Measurements from ENCODE around the gene PMPCA. TPM values are rescaled to one million over a fixed set of nuclear protein-coding genes. Genes with fewer than 3 reads are reported as not detected.

PMPCA gene
- total and polyA plus RNA-seq, 2 experiments from 2014 or later, result 61.3 to 88.2 TPM

DNA sequence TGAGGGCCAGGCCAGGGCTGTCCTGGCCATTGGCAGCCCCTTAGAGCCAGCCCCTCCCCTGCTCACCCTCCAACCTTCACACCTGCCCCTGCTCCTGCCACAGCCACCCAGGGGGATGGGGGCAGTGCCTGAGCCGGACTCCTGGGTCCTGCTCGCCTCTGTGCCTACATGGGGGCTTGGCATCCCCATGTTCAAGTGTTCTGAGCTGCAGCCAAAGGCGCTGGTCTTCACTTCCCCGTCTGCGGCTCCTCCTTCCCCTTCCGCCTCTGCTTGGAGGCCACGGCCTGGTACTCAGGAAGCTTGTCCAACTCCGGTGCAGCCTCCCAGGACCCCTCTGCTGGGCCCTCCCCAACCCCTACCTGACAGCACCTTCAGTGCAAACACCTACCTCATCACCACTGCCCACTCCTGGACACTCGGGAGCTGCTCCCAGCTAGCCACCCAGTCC lies 44.7 kb upstream of the PMPCA start (continued):
- TF ChIP-seq ETS1 (IDR thresholded peaks at IDR 0.05) (no peak), NANOG (IDR thresholded peaks at IDR 0.05; ENCODE audit: borderline replicate concordance) (no peak)

GRCh38 chr9:136366826-136367225 lies 43.6 kb upstream of the PMPCA start:
- Histone ChIP-seq H3K36me3 (ENCODE audit: insufficient read depth) (no peaks in the 10 kb centered on the region), H3K9me2 (ENCODE audit: insufficient read depth) (no peaks in the 10 kb centered on the region), H3K27me3 (ENCODE audit: insufficient read depth) (no peaks in the 10 kb centered on the region), H3K4me3 (no peak overlapping the region), H3F3A (replicated peaks; ENCODE audit: low read depth) (no peaks in the 10 kb centered on the region), H3K27ac (ENCODE audit: low read depth) (no peak overlapping the region), H3K4me1 (ENCODE audit: insufficient read depth) (no peaks in the 10 kb centered on the region; the same call in 1 of the 2 replicates), H2AFZ (no peak overlapping the region), H3K79me2 (replicated peaks; ENCODE audit: insufficient read depth) (no peaks in the 10 kb centered on the region), H3K4me2 (no peak overlapping the region), H4K20me1 (replicated peaks; ENCODE audit: insufficient read depth) (no peaks in the 10 kb centered on the region)
- DNase-seq (ENCODE audit: low spot score) (no peak), ATAC-seq (no peak)
- no peak for TF ChIP-seq ZNF331 (CRISPR knock-in tag; IDR thresholded peaks at IDR 0.05; ENCODE audit: low read depth)
- TF ChIP-seq, protein P1, sequence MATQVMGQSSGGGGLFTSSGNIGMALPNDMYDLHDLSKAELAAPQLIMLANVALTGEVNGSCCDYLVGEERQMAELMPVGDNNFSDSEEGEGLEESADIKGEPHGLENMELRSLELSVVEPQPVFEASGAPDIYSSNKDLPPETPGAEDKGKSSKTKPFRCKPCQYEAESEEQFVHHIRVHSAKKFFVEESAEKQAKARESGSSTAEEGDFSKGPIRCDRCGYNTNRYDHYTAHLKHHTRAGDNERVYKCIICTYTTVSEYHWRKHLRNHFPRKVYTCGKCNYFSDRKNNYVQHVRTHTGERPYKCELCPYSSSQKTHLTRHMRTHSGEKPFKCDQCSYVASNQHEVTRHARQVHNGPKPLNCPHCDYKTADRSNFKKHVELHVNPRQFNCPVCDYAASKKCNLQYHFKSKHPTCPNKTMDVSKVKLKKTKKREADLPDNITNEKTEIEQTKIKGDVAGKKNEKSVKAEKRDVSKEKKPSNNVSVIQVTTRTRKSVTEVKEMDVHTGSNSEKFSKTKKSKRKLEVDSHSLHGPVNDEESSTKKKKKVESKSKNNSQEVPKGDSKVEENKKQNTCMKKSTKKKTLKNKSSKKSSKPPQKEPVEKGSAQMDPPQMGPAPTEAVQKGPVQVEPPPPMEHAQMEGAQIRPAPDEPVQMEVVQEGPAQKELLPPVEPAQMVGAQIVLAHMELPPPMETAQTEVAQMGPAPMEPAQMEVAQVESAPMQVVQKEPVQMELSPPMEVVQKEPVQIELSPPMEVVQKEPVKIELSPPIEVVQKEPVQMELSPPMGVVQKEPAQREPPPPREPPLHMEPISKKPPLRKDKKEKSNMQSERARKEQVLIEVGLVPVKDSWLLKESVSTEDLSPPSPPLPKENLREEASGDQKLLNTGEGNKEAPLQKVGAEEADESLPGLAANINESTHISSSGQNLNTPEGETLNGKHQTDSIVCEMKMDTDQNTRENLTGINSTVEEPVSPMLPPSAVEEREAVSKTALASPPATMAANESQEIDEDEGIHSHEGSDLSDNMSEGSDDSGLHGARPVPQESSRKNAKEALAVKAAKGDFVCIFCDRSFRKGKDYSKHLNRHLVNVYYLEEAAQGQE (IDR thresholded peaks at IDR 0.05; ENCODE audit: unreplicated experiment), result no peak
- no peak for TF ChIP-seq ETS1 (IDR thresholded peaks at IDR 0.05)
- TF ChIP-seq NANOG (IDR thresholded peaks at IDR 0.05; ENCODE audit: borderline replicate concordance), result no peak
- TF ChIP-seq POLR2AphosphoS5 (IDR thresholded peaks at IDR 0.05; ENCODE audit: low read depth), result no peak
- TF ChIP-seq, protein P2, sequence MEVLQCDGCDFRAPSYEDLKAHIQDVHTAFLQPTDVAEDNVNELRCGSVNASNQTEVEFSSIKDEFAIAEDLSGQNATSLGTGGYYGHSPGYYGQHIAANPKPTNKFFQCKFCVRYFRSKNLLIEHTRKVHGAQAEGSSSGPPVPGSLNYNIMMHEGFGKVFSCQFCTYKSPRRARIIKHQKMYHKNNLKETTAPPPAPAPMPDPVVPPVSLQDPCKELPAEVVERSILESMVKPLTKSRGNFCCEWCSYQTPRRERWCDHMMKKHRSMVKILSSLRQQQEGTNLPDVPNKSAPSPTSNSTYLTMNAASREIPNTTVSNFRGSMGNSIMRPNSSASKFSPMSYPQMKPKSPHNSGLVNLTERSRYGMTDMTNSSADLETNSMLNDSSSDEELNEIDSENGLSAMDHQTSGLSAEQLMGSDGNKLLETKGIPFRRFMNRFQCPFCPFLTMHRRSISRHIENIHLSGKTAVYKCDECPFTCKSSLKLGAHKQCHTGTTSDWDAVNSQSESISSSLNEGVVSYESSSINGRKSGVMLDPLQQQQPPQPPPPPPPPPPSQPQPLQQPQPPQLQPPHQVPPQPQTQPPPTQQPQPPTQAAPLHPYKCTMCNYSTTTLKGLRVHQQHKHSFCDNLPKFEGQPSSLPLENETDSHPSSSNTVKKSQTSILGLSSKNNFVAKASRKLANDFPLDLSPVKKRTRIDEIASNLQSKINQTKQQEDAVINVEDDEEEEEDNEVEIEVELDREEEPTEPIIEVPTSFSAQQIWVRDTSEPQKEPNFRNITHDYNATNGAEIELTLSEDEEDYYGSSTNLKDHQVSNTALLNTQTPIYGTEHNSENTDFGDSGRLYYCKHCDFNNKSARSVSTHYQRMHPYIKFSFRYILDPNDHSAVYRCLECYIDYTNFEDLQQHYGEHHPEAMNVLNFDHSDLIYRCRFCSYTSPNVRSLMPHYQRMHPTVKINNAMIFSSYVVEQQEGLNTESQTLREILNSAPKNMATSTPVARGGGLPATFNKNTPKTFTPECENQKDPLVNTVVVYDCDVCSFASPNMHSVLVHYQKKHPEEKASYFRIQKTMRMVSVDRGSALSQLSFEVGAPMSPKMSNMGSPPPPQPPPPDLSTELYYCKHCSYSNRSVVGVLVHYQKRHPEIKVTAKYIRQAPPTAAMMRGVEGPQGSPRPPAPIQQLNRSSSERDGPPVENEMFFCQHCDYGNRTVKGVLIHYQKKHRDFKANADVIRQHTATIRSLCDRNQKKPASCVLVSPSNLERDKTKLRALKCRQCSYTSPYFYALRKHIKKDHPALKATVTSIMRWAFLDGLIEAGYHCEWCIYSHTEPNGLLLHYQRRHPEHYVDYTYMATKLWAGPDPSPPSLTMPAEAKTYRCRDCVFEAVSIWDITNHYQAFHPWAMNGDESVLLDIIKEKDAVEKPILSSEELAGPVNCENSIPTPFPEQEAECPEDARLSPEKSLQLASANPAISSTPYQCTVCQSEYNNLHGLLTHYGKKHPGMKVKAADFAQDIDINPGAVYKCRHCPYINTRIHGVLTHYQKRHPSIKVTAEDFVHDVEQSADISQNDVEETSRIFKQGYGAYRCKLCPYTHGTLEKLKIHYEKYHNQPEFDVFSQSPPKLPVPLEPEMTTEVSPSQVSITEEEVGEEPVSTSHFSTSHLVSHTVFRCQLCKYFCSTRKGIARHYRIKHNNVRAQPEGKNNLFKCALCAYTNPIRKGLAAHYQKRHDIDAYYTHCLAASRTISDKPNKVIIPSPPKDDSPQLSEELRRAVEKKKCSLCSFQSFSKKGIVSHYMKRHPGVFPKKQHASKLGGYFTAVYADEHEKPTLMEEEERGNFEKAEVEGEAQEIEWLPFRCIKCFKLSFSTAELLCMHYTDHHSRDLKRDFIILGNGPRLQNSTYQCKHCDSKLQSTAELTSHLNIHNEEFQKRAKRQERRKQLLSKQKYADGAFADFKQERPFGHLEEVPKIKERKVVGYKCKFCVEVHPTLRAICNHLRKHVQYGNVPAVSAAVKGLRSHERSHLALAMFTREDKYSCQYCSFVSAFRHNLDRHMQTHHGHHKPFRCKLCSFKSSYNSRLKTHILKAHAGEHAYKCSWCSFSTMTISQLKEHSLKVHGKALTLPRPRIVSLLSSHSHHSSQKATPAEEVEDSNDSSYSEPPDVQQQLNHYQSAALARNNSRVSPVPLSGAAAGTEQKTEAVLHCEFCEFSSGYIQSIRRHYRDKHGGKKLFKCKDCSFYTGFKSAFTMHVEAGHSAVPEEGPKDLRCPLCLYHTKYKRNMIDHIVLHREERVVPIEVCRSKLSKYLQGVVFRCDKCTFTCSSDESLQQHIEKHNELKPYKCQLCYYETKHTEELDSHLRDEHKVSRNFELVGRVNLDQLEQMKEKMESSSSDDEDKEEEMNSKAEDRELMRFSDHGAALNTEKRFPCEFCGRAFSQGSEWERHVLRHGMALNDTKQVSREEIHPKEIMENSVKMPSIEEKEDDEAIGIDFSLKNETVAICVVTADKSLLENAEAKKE (CRISPR knock-in tag; IDR thresholded peaks at IDR 0.05), result no peak
- no peak for TF ChIP-seq EZH2phosphoT487 (IDR thresholded peaks at IDR 0.05; ENCODE audit: unreplicated experiment)
- TF ChIP-seq EZH2 (IDR thresholded peaks at IDR 0.05; ENCODE audit: low read depth, unreplicated experiment), result no peak
- TF ChIP-seq JUNB (IDR thresholded peaks at IDR 0.05; ENCODE audit: unreplicated experiment), result no peak
- no peak for TF ChIP-seq CREB1 (CRISPR knock-in tag; IDR thresholded peaks at IDR 0.05; ENCODE audit: low read depth)
- TF ChIP-seq, protein P3, sequence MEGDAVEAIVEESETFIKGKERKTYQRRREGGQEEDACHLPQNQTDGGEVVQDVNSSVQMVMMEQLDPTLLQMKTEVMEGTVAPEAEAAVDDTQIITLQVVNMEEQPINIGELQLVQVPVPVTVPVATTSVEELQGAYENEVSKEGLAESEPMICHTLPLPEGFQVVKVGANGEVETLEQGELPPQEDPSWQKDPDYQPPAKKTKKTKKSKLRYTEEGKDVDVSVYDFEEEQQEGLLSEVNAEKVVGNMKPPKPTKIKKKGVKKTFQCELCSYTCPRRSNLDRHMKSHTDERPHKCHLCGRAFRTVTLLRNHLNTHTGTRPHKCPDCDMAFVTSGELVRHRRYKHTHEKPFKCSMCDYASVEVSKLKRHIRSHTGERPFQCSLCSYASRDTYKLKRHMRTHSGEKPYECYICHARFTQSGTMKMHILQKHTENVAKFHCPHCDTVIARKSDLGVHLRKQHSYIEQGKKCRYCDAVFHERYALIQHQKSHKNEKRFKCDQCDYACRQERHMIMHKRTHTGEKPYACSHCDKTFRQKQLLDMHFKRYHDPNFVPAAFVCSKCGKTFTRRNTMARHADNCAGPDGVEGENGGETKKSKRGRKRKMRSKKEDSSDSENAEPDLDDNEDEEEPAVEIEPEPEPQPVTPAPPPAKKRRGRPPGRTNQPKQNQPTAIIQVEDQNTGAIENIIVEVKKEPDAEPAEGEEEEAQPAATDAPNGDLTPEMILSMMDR (conservative IDR thresholded peaks at IDR 0.05; ENCODE audit: low read depth in 2 of 2), result no peak
- Mint-ChIP-seq H3K4me1 (peaks cover 9% of the 10 kb centered on the region; the same call in 1 of the 3 replicates), H3K9me3 (no peaks in the 10 kb centered on the region), H3K27ac (no peak overlapping the region), H3K27me3 (ENCODE audit: insufficient read depth, low read depth, poor library complexity) (peaks cover 17% of the 10 kb centered on the region), H3K36me3 (ENCODE audit: low read depth) (no peaks in the 10 kb centered on the region), H3K4me3 (no peak overlapping the region)

Measured in GM23338 (cell line).